HG03442 (cell line): Measurements from ENCODE around the gene SLC9A7.
"Not testable (repeated sequence)": the region's sequence is repeated elsewhere in the genome, so short reads cannot be mapped to it uniquely, and the experiment has no call there.

Experiments used
- ATAC-seq: cut with Tn5 transposase; IDR thresholded peaks from one replicate; pipeline ENCODE4 v1.9.1; 2021; ENCODE audit warnings: mild to moderate bottlenecking, moderate library complexity; ENCODE audit not compliant: unreplicated experiment

Gene SLC9A7

DNA sequence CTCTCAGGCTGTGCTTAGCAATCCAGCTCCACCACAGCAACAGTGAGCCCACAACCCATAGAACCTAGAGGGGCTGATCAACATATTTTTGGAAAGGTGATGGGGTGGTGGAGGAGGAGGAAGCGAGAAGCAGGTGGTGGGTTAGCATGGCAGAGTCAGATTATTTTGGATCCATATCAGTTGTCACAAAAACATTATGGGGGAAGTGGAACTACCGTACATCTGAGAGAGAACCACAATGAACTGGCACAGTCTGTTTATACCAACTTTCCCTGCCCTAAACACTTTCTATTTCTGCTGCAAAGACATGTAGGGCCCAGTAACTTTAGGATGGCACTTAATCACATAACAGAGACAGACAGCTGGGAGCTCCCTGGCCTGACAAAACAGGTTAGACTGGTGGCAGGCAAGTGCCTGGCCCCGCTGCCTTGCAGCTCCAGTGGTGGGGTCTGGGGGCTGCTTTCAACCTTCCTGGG, 4.3 kb downstream of the SLC9A7 start:
- ATAC-seq = no peak

DNA sequence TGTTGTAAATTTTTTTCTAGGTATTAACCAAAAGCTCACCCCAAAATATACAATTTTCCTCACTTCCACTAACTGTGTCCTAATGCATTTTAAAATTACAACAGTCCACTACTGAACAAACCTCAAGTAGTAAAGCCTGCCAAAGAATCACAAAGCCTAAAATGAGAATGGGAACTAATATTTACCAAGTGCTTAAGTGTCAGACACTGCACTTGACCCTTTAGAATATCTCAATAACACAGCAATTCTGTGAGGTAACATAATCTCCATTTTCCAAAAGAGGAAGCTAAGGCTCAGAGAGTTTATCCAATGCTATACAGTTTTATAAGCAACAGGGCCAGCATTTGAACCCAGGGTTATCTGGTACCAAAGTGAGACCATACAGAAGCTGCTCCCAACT, 4.9 kb downstream of the SLC9A7 start:
- no peak for ATAC-seq

DNA sequence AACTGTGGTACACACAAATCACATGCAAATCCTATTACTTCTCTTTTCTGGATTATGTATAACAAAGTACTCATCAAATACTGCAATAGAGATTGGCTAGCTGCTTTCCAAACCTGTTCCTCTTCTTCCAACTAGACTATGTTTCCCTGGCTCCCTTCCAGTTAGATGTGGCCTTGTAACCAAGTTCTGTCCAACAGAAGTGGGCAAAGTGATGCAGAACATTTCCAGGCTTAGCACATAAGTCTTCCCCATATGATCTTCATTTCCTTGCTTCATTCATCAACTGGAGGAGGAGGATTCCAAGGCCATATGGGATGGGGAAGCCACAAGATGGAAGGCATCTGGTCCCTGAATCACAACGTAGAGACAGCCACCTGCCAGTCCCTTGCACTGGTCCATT, 8.0 kb downstream of the SLC9A7 start:
- no peak for ATAC-seq

DNA sequence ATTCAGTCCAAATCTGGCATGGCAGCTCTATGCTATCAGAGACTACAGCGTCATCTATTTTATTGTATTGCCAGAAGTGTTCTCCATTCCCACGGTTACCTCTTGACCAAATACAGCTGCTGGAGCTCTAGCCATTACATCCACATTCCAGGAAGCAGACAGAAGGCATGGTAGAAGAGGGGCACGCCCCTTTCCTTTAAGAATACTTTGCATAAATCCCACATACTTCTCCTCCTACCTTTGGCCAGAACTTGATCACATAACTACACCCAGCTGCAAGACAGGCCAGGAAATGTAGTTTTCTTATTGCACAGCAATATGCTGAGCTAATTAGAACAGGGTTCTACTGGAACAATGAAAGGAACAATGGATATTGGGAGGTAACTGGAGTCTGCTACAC, 14.9 kb downstream of the SLC9A7 start:
- ATAC-seq = no peak

DNA sequence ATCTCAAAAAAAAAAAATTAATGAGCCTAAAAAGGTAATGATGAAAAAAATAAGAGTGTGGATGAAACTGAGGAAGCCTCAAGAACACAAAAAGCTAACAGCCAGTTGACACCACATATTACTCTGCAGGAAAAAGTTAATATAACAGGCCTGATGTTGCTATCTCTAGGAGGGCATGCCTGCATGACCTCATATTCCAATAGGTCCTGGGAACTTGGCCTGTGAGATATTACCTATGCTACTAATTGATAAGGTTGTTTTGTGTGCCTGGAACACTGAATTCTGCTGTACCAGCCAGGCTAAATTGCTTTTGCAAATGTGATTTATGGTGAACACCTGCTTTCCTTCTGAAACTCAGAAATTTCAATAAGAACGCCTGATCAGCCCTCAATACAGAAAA, 15.9 kb downstream of the SLC9A7 start:
- ATAC-seq = no peak

DNA sequence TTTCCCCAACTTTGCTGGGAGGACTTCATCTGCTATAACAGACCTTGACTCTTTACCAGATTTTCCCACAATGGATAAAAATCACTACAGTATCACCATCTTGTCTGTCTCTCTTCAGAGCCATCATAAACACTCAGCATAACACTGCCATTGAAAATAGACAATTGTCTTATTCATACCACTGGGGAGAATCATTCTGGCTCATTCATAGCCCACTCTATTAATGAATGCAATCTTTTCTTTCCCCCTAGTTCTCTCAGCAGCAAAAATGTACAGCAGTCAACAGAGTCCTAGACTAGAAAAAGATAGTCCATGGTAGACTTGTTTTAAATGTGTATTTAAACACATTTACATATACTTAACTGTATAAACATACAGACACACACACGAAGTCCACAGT, 19.2 kb downstream of the SLC9A7 start:
- ATAC-seq = no peak

DNA sequence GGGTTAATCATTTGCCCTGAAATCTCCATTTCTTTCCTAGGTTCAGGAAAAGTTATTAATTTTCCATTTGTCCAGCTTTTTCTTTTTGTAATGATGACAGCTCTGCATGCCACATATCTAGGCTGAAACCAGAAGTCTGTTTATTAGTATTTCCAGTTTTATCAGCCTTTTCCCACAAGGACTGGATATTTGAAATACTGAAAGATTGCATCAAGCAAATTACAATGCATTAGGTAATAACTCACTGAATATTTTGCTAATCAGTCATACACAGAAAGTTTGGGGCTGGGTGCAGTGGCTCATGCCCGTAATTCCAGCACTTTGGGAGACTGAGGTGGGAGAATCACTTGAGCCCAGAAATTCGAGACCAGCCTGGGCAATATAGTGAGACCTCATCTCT, 21.5 kb downstream of the SLC9A7 start:
- no peak for ATAC-seq

DNA sequence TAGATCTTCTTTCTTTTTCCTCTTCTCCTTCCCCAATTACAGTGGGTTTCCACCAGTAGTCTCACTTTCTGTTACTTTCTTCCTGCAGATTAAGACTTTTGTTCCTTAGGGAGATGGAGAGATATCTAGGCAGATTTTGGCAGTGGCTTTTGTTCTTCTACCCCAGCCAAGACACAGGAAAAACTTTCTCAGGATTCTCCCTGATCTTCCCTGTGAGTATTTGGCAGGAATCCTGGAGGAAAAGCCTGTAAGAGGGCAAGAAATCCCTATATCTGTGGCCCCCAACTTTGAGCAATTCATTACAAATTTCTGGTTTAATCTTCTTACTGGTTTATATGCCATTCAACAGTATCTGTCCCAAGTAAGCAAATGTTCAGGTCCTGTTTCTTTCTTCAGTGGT, 21.9 kb downstream of the SLC9A7 start:
- no peak for ATAC-seq

DNA sequence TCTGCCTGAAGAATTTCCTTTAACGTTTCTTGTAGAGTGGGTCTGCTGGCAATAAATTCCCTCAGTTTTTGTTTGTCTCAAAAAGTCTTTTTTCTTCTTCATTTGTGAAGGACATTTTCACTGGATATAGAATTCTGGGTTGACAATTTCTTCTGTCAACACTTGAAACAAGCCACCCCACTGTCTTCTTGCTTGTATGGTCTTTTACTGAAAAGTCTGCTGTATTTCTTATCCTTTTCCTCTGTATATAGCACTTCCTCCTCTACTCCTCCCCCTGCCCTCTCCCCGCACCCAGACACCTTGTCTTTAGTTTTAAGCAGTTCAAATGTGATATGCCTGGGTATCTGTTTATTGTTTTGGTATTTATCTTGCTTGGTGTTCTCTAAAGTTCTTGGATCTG, 23.3 kb downstream of the SLC9A7 start:
- ATAC-seq = no peak

DNA sequence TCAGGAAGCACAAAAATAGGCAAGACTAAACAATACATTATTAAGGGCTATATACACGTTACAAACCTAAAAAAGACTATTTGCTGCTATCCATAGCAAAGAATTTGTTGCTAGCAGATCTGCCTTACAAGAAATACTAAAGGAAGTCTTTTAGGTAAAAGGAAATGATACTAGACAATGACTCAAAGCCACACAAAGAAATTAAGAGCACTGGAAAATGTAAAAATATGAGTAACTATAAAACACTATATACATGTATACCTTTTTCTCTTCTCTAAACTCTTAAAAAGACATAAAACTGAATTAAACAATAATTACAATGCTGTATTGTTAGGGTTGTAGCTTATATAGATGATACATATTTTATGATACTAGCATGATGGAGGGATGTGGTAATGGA, 25.7 kb downstream of the SLC9A7 start:
- no peak for ATAC-seq

DNA sequence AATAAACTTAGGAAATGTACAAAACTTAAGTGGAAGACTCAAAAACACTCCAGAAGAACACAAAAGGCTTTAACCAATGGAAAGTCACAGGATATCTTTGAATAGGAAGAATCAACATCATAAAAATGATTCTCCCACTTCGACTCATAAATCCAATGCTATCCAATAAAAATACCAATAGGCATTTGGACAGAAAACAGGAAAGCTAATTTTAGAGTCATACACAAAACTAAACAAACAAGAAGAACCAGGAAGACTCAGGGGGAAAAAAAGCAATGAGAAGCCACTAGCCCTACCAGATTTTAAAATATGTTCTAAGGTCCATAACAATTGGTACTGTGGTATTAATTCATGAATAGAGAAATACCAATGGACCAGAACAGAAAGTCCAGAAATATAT, 28.2 kb downstream of the SLC9A7 start:
- no peak for ATAC-seq

DNA sequence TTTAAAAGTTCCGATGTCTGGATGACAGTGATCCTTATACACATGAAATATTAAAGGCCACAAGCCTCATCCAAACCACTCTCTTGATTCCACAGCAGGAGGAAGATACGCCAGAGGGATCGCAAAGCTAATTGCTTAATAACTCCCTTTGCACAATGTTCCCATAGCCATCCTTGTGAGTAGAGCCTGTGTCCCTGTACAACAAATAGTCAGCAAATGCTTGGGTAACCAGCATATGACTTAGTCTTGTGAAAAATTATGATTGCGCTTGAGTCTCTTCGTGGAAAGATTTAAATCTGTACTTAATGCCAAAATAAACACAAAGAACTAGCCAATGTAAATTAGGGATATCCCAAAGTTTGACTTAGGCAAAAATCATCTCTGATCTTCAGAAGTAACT, 31.5 kb downstream of the SLC9A7 start:
- ATAC-seq = no peak

DNA sequence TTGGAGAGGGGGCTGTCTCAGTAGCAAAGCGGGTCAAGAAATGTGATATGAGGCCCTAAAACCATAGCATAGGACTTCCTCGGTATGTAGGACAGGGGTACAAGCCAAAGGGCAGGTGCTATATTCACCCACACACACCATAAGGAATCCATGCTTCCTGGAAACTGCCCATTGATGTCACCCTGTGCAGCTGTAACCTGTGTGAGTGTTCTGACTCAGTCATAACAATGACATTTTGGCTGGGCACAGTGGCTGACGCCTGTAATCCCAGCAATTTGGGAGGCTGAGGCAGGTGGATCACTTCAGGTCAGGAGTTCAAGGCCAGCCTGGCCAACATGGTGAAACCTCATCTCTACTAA, 35.4 kb downstream of the SLC9A7 start:
- not testable (repeated sequence) for ATAC-seq

DNA sequence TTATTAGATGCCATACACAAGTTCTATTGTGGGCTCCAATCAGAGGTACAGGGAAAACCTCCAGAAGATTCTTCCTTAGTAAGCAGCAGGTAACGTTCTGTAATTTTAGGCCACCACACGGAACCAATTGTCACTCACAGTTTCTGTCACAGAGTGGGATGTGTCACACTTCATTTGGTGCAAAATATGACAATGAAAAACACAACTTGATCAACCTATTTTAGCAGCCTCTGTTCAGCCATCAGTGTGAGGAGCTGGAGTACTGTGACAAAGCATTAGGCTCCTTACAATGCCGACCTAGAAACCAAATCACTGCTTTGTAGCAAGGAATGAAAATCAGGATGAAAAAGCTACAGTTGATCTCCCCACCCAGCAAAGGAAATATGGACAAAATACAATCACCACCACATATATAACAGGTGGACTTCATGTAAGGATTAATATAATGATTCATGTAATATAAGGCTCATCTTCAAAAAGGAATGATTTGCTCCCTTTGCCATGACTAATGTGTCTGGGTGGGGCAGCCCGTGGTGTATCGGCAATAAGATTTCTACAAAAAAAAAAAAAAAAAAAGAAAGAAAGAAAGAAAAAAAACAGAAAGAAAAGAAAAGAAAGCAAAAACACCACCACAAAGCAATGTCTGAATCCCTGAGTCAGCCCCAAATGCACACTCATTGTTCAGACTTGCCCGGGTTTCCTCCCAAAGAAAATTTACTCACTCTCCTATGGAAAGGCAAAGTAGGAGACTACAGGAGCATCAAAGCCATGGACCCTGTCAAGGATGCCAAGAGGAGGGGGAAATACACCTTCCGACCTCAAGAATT, 36.0 kb downstream of the SLC9A7 start:
- no peak for ATAC-seq

DNA sequence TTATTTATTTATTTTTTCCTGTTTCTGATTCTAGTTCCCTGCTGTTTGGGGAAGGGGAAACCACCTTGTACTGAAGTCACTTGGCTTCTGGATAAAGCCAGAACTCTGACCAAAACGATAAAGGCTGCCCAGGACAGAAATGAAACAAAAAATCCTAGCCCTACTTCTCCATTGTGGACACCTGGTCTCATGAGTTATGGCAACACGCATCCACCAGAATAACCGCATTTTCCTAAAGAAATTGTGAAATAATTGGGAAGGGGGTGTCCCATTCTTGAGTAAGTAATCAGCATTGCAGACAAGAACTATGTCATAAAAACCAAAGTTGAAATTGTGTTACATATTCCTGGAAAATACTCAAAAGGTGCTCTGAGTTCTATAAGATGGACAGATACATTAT, 42.1 kb downstream of the SLC9A7 start:
- ATAC-seq = no peak

DNA sequence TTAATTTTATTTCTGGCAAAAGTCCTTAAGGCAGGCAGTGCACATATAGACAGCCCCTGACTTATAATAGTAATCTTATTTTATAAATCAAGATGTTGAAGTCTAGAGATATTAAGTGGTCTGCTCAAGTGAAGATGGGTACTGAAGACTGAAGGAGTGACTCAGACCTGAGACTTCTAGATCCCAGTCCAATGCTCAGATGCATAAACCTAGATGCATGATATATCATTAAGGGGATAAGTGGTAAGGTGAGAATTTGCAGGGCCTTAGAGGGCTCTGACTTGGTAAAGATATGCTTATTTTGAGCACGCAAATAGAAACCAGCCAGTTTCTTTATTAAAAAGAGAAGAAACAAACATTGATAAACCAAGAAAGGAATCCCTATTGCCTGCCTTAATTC, 42.9 kb downstream of the SLC9A7 start:
- ATAC-seq = no peak

DNA sequence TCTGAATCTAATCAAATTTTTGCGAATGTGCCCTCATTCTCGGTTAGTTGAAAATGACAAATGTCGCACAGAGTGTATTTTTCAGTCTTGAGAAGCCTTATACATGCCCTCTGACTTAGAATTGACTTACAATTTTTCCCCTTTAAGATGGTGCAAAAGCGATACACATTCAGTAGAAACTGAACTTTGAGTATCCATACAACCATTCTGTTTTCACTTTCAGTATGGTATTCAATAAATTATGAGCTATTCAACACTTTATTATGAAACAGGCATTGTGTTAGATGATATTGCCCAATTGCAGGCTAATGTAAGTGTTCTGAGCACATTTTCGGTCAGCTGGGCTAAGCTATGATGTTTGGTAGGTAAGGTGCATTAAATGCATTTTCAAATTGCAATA, 43.4 kb downstream of the SLC9A7 start:
- no peak for ATAC-seq

DNA sequence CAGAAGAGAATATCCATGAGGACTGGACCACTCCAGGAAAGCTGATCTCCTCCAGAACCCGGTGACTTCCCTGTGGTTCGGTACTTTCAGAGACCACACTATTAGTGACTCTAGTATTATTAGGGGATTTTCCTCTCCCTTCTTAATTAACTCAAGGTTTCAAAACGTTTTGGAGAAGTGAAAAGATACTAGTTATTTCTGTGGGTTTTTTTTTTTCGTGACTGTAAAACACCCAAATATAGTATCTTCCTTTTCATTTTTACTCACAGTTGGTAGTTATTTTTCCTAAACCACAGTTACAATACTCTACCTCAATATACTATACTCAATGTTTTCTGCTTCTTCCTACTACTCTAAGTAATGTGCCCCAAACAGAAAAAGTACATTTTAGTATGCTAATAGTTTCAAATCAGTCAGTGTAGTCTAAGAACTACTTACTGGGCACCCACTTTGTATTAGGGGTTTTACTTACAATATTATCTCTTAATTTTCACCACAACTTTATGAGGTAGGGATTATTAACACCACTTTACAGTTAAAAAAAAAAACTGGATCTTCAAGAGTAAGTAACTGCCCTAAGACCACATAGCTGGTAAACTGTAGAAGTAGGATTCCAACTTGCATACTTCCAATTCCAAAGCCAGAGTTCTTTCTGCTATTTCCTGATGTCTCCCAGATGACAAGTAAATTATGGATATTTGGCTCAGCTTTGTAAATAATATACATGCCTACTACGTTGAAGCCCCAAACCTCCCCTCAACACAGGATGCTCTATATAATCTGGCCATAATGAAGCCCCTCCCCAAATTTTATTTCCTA, 45.0 kb downstream of the SLC9A7 start:
- peak; percentile 48 for ATAC-seq

DNA sequence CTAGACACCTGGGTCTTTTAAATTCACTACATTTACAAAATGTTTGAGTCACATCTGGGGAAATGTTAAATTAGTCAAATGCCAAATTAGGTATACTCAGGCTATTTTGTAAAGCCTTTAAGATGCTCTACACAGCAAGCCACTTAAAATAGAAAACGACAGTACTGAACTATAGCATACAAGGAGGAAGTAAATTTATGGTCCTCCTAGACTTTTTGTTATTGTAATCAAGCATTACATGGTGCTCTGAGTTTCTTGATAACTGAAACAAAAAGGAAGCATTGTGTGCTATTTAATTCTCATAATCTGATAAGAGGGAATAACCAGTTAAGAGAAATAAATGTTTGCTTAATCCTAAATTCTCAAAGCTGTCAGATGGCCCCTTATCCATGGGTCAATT, 46.2 kb downstream of the SLC9A7 start:
- ATAC-seq = no peak

DNA sequence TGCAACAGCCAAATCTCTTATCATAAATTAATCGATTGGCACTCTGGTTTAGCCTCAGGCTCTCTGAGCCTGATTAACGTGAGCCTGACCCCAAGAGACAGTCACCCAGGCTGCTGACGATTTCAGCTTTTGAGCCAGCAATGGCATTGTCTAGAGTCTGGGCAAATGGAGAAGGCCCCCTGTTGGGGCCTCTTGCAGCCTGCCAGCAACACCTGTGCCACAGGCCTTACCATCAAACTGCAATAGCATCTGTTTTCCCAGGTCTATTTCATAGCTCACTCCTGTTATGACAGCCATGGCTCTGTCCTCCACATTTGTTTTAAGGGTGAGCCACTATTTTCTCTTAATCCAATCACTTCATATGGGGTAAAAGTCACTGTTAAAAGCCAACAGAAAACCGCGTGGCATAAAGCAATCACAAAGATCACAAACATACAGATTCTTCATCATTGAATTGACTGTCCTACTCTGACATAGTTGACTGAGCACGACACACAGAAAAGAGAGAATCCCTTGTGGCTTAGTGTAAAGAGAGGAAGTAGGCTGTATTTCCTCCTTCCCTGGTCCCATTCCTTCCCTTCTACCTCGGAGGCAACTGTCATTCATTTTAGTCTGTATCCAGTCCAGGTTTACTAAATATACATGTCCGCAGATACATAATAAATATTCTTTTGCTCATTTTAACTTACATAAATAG, 47.8 kb downstream of the SLC9A7 start:
- no peak for ATAC-seq

DNA sequence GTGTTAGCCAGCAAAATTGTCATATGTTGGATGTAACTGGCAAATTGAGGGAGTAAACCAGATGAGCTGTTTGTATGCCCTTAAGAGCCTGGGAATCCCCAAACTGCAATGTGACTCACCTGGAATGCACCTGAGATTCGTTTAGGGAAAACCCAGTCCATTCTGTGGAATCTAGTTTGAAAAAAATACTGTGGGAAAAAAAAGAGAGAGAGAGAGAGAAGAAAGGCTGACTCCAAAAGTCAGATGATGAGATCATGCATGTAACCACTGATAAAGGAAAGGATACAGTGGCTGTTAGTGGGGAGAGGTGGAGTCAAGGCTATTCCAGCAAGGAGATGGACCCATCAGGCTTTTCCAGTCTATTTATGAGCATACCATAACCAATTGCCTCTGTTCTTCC, 48.5 kb downstream of the SLC9A7 start:
- no peak for ATAC-seq
